H1 (cell line): ENCODE results near the gene NLRP3. TPM values are rescaled to one million over a fixed set of nuclear protein-coding genes. Genes with fewer than 3 reads are reported as not detected.

ENCODE experiments used
- CTCF ChIA-PET: fragments of 300-600 bp; sonication (Branson Sonifier 250); formaldehyde crosslinking; loops from one replicate; lab custom pipeline; 2021; ENCODE audit not compliant: partially characterized antibody; lab: Charles Lee
- POLR2A ChIA-PET: fragments of 300-600 bp; sonication (Branson Sonifier 250); formaldehyde crosslinking; loops from one replicate; lab custom pipeline; 2021; ENCODE audit warnings: inconsistent platforms; ENCODE audit not compliant: partially characterized antibody; lab: Charles Lee
- DNase-seq, 2 experiments: peaks; one replicate each; pipeline versions ENCODE4 v3.0.0 to v3.0.0-alpha.2; 2010 to 2022; ENCODE audit warnings: low spot score in 2 of 2, low read depth in 1 of 2, mixed read lengths in 1 of 2
- FAIRE-seq: peaks from 2 replicates; lab custom pipeline; 2011; peaks lifted over from hg19 to GRCh38; lab: Jason Lieb, UNC
- H2AFZ ChIP-seq: 2 replicates; pipeline ENCODE4 v1.8.1; 2012; ENCODE audit warnings: low read length, inconsistent platforms
- H2AK5ac ChIP-seq: 2 replicates; pipeline ENCODE4 v1.6.1; 2013; ENCODE audit warnings: low read depth, low read length
- H2BK120ac ChIP-seq: replicated peaks from 2 replicates; pipeline ENCODE3; 2013; ENCODE audit warnings: low read depth, low read length, inconsistent platforms
- H2BK12ac ChIP-seq: 2 replicates; pipeline ENCODE4 v1.6.1; 2013; ENCODE audit warnings: low read depth, low read length
- H2BK15ac ChIP-seq: 2 replicates; pipeline ENCODE4 v1.6.1; 2013; ENCODE audit warnings: low read length
- H2BK20ac ChIP-seq: 2 replicates; pipeline ENCODE4 v1.6.1; 2013; ENCODE audit warnings: low read length
- H2BK5ac ChIP-seq: 2 replicates; pipeline ENCODE4 v1.6.1; 2013; ENCODE audit warnings: low read depth, low read length
- H3K14ac ChIP-seq: 2 replicates; pipeline ENCODE4 v1.6.1; 2013; ENCODE audit warnings: inconsistent platforms; ENCODE audit not compliant: insufficient read length
- H3K18ac ChIP-seq: 2 replicates; pipeline ENCODE4 v1.6.1; 2013; ENCODE audit warnings: low read length; ENCODE audit errors: extremely low read depth
- H3K23ac ChIP-seq: 2 replicates; pipeline ENCODE4 v1.6.1; 2013; ENCODE audit warnings: inconsistent platforms; ENCODE audit not compliant: insufficient read length
- H3K23me2 ChIP-seq: 2 replicates; pipeline ENCODE4 v1.6.1; 2013; ENCODE audit warnings: low read depth, low read length
- H3K27ac ChIP-seq: 2 replicates; pipeline ENCODE4 v1.6.1; 2011; ENCODE audit warnings: low read depth, low read length, inconsistent platforms
- H3K27me3 ChIP-seq, 4 experiments: replicated peaks in 1 of 4; 1 replicate in 1 of 4; 2 replicates in 3 of 4; pipeline versions ENCODE4 v1.6.1 to v1.8.1; 2011 to 2013; ENCODE audit warnings: low read length in 3 of 4, mild to moderate bottlenecking in 3 of 4, inconsistent platforms in 2 of 4, mixed read lengths in 2 of 4, moderate library complexity in 1 of 4; ENCODE audit not compliant: control insufficient read depth in 3 of 4, insufficient read depth in 3 of 4; ENCODE audit errors: extremely low read depth in 1 of 4
- H3K36me3 ChIP-seq, 4 experiments: 2 replicates each; pipeline versions ENCODE4 v1.6.1 to v1.8.1; 2011 to 2013; ENCODE audit warnings: mild to moderate bottlenecking in 4 of 4, low read length in 3 of 4, moderate library complexity in 2 of 4, control low read depth in 1 of 4, inconsistent platforms in 1 of 4; ENCODE audit not compliant: insufficient read depth in 4 of 4, control insufficient read depth in 2 of 4
- H3K4ac ChIP-seq: replicated peaks from 2 replicates; pipeline ENCODE3; 2013; ENCODE audit warnings: low read length, low read depth, mixed read lengths, inconsistent platforms; ENCODE audit not compliant: insufficient read length
- H3K4me1 ChIP-seq, 4 experiments: replicated peaks in 1 of 4; 1 replicate in 1 of 4; 2 replicates in 3 of 4; pipeline versions ENCODE4 v1.6.1 to v1.8.1; 2011 to 2013; ENCODE audit warnings: low read length in 3 of 4, inconsistent platforms in 2 of 4, mixed read lengths in 1 of 4; ENCODE audit not compliant: insufficient read depth in 4 of 4, control insufficient read depth in 3 of 4
- H3K4me2 ChIP-seq, 2 experiments: 2 replicates each; pipeline versions ENCODE4 v1.6.1 to v1.8.1; 2011 to 2013; ENCODE audit warnings: low read depth in 2 of 2, low read length in 2 of 2, control low read depth in 1 of 2, inconsistent platforms in 1 of 2, mild to moderate bottlenecking in 1 of 2; ENCODE audit not compliant: insufficient read depth in 1 of 2
- H3K4me3 ChIP-seq, 4 experiments: fragments of 200-600, 300-600 bp in 1 of 4; sonication (generic), shearing (Covaris generic), sonication (Bioruptor Twin) in 1 of 4; 2 replicates each; pipeline versions ENCODE4 v1.5.1 to v1.8.1; 2011 to 2016; ENCODE audit warnings: low read length in 4 of 4, low read depth in 3 of 4, control low read depth in 2 of 4, inconsistent platforms in 2 of 4, mild to moderate bottlenecking in 2 of 4, mixed read lengths in 1 of 4, moderate library complexity in 1 of 4; ENCODE audit not compliant: insufficient read depth in 2 of 4; ENCODE audit errors: extremely low read depth in 1 of 4
- H3K56ac ChIP-seq: replicated peaks from 2 replicates; pipeline ENCODE3; 2013; ENCODE audit warnings: low read depth, mild to moderate bottlenecking, mixed read lengths, low read length, inconsistent platforms; ENCODE audit not compliant: insufficient read length
- H3K79me1 ChIP-seq: 2 replicates; pipeline ENCODE4 v1.6.1; 2013; ENCODE audit warnings: low read depth, low read length, control low read depth
- H3K79me2 ChIP-seq, 2 experiments: 2 replicates each; pipeline versions ENCODE4 v1.6.1 to v1.8.1; 2012 to 2013; ENCODE audit warnings: low read length in 2 of 2, mild to moderate bottlenecking in 2 of 2, inconsistent platforms in 1 of 2; ENCODE audit not compliant: insufficient read depth in 2 of 2, control insufficient read depth in 1 of 2
- H3K9ac ChIP-seq, 4 experiments: replicated peaks in 1 of 4; 1 replicate in 1 of 4; 2 replicates in 3 of 4; pipeline versions ENCODE4 v1.6.1 to v1.8.1; 2011 to 2013; ENCODE audit warnings: low read depth in 3 of 4, low read length in 3 of 4, control low read depth in 2 of 4, mild to moderate bottlenecking in 2 of 4, moderate library complexity in 2 of 4, inconsistent platforms in 1 of 4; ENCODE audit errors: extremely low read depth in 1 of 4
- H3K9me3 ChIP-seq, 2 experiments: 2 replicates each; pipeline versions ENCODE4 v1.6.1 to v1.8.1; 2012 to 2013; ENCODE audit warnings: mild to moderate bottlenecking in 2 of 2, moderate library complexity in 2 of 2, control low read depth in 1 of 2, inconsistent platforms in 1 of 2, low read depth in 1 of 2, low read length in 1 of 2, mixed read lengths in 1 of 2; ENCODE audit not compliant: insufficient read depth in 2 of 2
- H4K20me1 ChIP-seq, 2 experiments: replicated peaks in 1 of 2; 2 replicates each; pipeline versions ENCODE3 to v1.8.1; 2011 to 2013; ENCODE audit warnings: inconsistent platforms in 2 of 2, low read length in 2 of 2, mild to moderate bottlenecking in 1 of 2; ENCODE audit not compliant: insufficient read depth in 2 of 2, control insufficient read depth in 1 of 2
- H4K5ac ChIP-seq: 2 replicates; pipeline ENCODE4 v1.6.1; 2013; ENCODE audit warnings: low read length, low read depth, mixed read lengths, inconsistent platforms; ENCODE audit not compliant: insufficient read length
- H4K8ac ChIP-seq: 2 replicates; pipeline ENCODE4 v1.8.0; 2013; ENCODE audit warnings: mild to moderate bottlenecking, moderate library complexity, low read length, inconsistent platforms; ENCODE audit not compliant: insufficient read depth; ENCODE audit errors: extremely low read depth
- H4K91ac ChIP-seq: replicated peaks from 2 replicates; pipeline ENCODE3; 2013; ENCODE audit warnings: low read length, mixed read lengths, inconsistent platforms; ENCODE audit not compliant: insufficient read length
- KDM5A ChIP-seq: fragments of 200-600 bp; IDR thresholded peaks from 2 replicates; pipeline ENCODE4 v1.7.1; 2012; ENCODE audit warnings: mild to moderate bottlenecking, low read length, inconsistent platforms, mixed read lengths
- SRF ChIP-seq: IDR thresholded peaks from 2 replicates; pipeline ENCODE4 v1.6.1; 2011; ENCODE audit warnings: mild to moderate bottlenecking, low read depth, low read length, moderate library complexity
- WGBS, 2 experiments: shearing (Covaris generic) in 1 of 2; methylation state at CpG; one replicate each; pipeline versions ENCODE4 v1.1.6 to v1.1.7; 2013 to 2015; ENCODE audit warnings: low lambda C conversion rate in 2 of 2, mixed read lengths in 2 of 2, inconsistent platforms in 1 of 2, low coverage in 1 of 2, missing lambda C conversion rate in 1 of 2; ENCODE audit not compliant: insufficient replicate concordance in 2 of 2, insufficient coverage in 1 of 2, insufficient read length in 1 of 2; ENCODE audit errors: extremely low coverage in 1 of 2, missing lambda C conversion rate in 1 of 2; 5-methylcytosine and 5-hydroxymethylcytosine counted together
- polyA plus RNA-seq, 7 experiments: library from polyadenylated mRNA; depleted of rRNA in 3 of 7; stranded (reverse) in 5 of 7; unstranded in 2 of 7; fragments of >200 nt in 5 of 7; fragments of 200-250 nt in 2 of 7; gene quantifications; 1 replicate in 5 of 7; 2 replicates in 1 of 7; 4 replicates in 1 of 7; pipeline versions ENCODE4 v1.2.1 to v1.2.3, GENCODE V29; 2011 to 2013; ENCODE audit warnings: missing spikeins in 2 of 7, mixed read lengths in 2 of 7
- total RNA-seq: library from RNA; stranded (reverse); fragmentation: NEBNext Ultra II Directional; extraction: Animal tissue kit (Norgen Biotek cat#: 25700); gene quantifications from 2 replicates; pipeline ENCODE4 v1.2.1, GENCODE V29; 2021

Gene NLRP3
- total and polyA plus RNA-seq, 2 of the 8 experiments (the other 6 are each of a cell fraction or from before 2014, with no cell fraction given): 0.05 to 0.19 TPM

DNA sequence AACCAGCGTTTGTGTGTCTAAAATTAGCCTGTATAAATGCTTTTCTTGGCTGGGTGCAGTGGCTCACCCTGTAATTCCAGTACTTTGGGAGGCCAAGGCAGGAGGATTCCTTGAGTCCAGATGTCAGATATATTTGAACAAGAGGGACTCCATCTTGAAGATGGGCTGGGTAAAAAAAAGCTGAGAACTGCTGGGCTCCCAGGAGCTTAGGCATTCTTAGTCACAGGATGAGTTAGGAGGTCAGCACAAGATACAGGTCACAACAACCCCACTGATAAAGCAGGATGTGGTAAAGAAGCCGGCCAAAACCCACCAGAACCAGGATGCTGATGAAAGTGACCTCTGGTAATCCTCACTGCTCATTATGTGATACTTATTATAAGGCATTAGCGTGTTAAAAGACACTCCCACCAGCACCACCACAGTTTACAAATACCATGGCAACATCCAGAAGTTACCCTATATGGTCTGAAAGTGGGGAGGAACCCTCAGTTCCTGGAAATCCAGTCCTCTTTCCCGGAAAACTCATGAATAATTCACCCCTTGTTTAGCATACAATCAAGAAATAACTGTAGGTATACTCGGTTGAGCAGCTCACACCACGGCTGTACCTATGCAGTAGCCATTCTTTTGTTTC is 48.1 kb upstream of the NLRP3 start:
- H3K9ac ChIP-seq: no peak overlapping the region
- TF ChIP-seq KDM5A: no peak
- TF ChIP-seq SRF: peak; percentile 10; the same call in 1 of the 2 replicates
- H3K4me2 ChIP-seq: no peak overlapping the region
- no peaks in the 10 kb centered on the region for H3K79me2 ChIP-seq
- H3K27ac ChIP-seq: no peak overlapping the region
- peaks cover 13 to 18% of the 10 kb centered on the region in 2 experiments; a peak in 3 of 4 replicates for H3K9me3 ChIP-seq
- H2AFZ ChIP-seq: no peak overlapping the region
- no peak overlapping the region for H3K23ac ChIP-seq
- H4K91ac ChIP-seq: no peak overlapping the region
- no peak overlapping the region for H3K14ac ChIP-seq
- no peaks in the 10 kb centered on the region for H4K20me1 ChIP-seq
- H2BK5ac ChIP-seq: no peak overlapping the region
- no peaks in the 10 kb centered on the region for H3K36me3 ChIP-seq
- H2BK20ac ChIP-seq: no peak overlapping the region
- H4K5ac ChIP-seq: no peak overlapping the region
- H4K8ac ChIP-seq: no peak overlapping the region
- H3K4me1 ChIP-seq: peaks cover 0 to 3% (median 2%) of the 10 kb centered on the region in 4 experiments; a peak in 4 of 7 replicates
- 86% methylated on average over 6 of the region's 6 CpGs; no CpG with 5 or more reads in 1 of the 2 experiments for WGBS, 2 experiments
- no peak overlapping the region for H2BK12ac ChIP-seq
- H3K79me1 ChIP-seq: no peaks in the 10 kb centered on the region
- no peaks in the 10 kb centered on the region for H3K23me2 ChIP-seq
- H2BK120ac ChIP-seq: no peak overlapping the region
- no peak overlapping the region for H2AK5ac ChIP-seq
- H3K4me3 ChIP-seq: no peak overlapping the region
- no peak overlapping the region for H3K18ac ChIP-seq
- no peak overlapping the region for H2BK15ac ChIP-seq
- POLR2A ChIA-PET: no interaction called here
- H3K56ac ChIP-seq: no peak overlapping the region
- no peak for DNase-seq
- H3K27me3 ChIP-seq: no peaks in the 10 kb centered on the region; a peak in 1 of 7 replicates
- no peak overlapping the region for H3K4ac ChIP-seq
- FAIRE-seq: no peak
- CTCF ChIA-PET: interaction anchor here (0.9 kb wide), 1 partner anchor 17 kb away, joined by 3 read pairs; no protein-coding TSS in a partner anchor
